ENCODE results near the gene ING3. TPM values are rescaled to one million over a fixed set of nuclear protein-coding genes. Genes with fewer than 3 reads are reported as not detected.
A peak's percentile ranks its signal among the peaks of the same experiment; 100 is the strongest.

ING3 gene
- total and polyA plus RNA-seq, 10 donors = 10.2 to 40.9 (median 29.1) TPM

GRCh38 chr7:120964088-120964487, 13.5 kb downstream of the ING3 start:
- H3K27ac ChIP-seq = no peak overlapping the region
- H3K4me1 ChIP-seq = peaks cover 0 to 23% (median 12%) of the 10 kb centered on the region in 6 donors
- H3K4me3 ChIP-seq = no peak overlapping the region
- no peaks in the 10 kb centered on the region for H3K9me3 ChIP-seq
- no peak for DNase-seq
- no peaks in the 10 kb centered on the region for H3K27me3 ChIP-seq (replicated peaks in 1 of 7)
- TF ChIP-seq POLR2A (IDR thresholded peaks at IDR 0.05) (no peak), CTCF (IDR thresholded peaks at IDR 0.05 in 8 of 11, conservative IDR thresholded peaks at IDR 0.05 in 3 of 11) (no peak), POLR2AphosphoS5 (IDR thresholded peaks at IDR 0.05) (no peak)
- intact Hi-C loops (cut with DNase I; ENCODE audit: low total_unique reads) = no loop called here
- 90 to 100% (median 98%) methylated on average over 1 of the region's 1 CpG for WGBS, 5 donors
- H3K36me3 ChIP-seq = peaks cover 0 to 72% (median 44%) of the 10 kb centered on the region in 6 donors

GRCh38 chr7:120966961-120967360, 16.4 kb downstream of the ING3 start:
- H3K36me3 ChIP-seq = peaks cover 6 to 98% (median 68%) of the 10 kb centered on the region in 6 donors
- no peak for DNase-seq
- no peak overlapping the region for H3K4me3 ChIP-seq
- no peaks in the 10 kb centered on the region for H3K9me3 ChIP-seq
- intact Hi-C loops (cut with DNase I; ENCODE audit: low total_unique reads) = no loop called here
- TF ChIP-seq POLR2A (IDR thresholded peaks at IDR 0.05) (no peak), POLR2AphosphoS5 (IDR thresholded peaks at IDR 0.05) (no peak)
- H3K4me1 ChIP-seq = peaks cover 0 to 8% (median 3%) of the 10 kb centered on the region in 6 donors
- H3K27ac ChIP-seq = peak overlapping the region in 2 of 8 donors; percentile 5 to 12
- no peaks in the 10 kb centered on the region for H3K27me3 ChIP-seq (replicated peaks in 1 of 7)

GRCh38 chr7:120973849-120974248, 23.3 kb downstream of the ING3 start:
- Histone ChIP-seq H3K4me3 (no peak overlapping the region), H3K27ac (no peak overlapping the region), H3K36me3 (peaks cover 8 to 89% (median 67%) of the 10 kb centered on the region in 6 donors), H3K27me3 (replicated peaks in 1 of 7) (no peaks in the 10 kb centered on the region), H3K4me1 (peaks cover 0 to 7% (median 0%) of the 10 kb centered on the region in 6 donors), H3K9me3 (no peaks in the 10 kb centered on the region)
- WGBS, 5 donors = 49 to 86% (median 81%) methylated on average over 1 of the region's 1 CpG
- DNase-seq = no peak
- no peak for TF ChIP-seq POLR2A (IDR thresholded peaks at IDR 0.05)
- TF ChIP-seq CTCF (IDR thresholded peaks at IDR 0.05 in 8 of 11, conservative IDR thresholded peaks at IDR 0.05 in 3 of 11) = no peak
- no peak for TF ChIP-seq POLR2AphosphoS5 (IDR thresholded peaks at IDR 0.05)
- intact Hi-C loops (cut with DNase I; ENCODE audit: low total_unique reads) = no loop called here

GRCh38 chr7:120979765-120980499, 29.4 kb downstream of the ING3 start:
- Histone ChIP-seq H3K27ac (no peak overlapping the region), H3K4me3 (no peak overlapping the region), H3K27me3 (replicated peaks in 1 of 7) (no peaks in the 10 kb centered on the region), H3K4me1 (no peaks in the 10 kb centered on the region), H3K9me3 (no peaks in the 10 kb centered on the region), H3K36me3 (peaks cover 0 to 28% (median 13%) of the 10 kb centered on the region in 6 donors)
- no peak for DNase-seq
- 6 to 13% (median 11%) methylated on average over 1 of the region's 1 CpG for whole genome bisulfite sequencing, 5 donors
- TF ChIP-seq POLR2AphosphoS5 (IDR thresholded peaks at IDR 0.05) = no peak
- no peak for TF ChIP-seq CTCF (IDR thresholded peaks at IDR 0.05 in 8 of 11, conservative IDR thresholded peaks at IDR 0.05 in 3 of 11)
- TF ChIP-seq POLR2A (IDR thresholded peaks at IDR 0.05) = no peak
- intact Hi-C loops (cut with DNase I; ENCODE audit: low total_unique reads) = no loop called here
